GM18861 (cell line): ENCODE measurements around the gene SEPTIN8.

ENCODE experiments used
- ATAC-seq: cut with Tn5 transposase; IDR thresholded peaks from one replicate; pipeline ENCODE4 v1.9.1; 2021; ENCODE audit not compliant: unreplicated experiment

Gene SEPTIN8

DNA sequence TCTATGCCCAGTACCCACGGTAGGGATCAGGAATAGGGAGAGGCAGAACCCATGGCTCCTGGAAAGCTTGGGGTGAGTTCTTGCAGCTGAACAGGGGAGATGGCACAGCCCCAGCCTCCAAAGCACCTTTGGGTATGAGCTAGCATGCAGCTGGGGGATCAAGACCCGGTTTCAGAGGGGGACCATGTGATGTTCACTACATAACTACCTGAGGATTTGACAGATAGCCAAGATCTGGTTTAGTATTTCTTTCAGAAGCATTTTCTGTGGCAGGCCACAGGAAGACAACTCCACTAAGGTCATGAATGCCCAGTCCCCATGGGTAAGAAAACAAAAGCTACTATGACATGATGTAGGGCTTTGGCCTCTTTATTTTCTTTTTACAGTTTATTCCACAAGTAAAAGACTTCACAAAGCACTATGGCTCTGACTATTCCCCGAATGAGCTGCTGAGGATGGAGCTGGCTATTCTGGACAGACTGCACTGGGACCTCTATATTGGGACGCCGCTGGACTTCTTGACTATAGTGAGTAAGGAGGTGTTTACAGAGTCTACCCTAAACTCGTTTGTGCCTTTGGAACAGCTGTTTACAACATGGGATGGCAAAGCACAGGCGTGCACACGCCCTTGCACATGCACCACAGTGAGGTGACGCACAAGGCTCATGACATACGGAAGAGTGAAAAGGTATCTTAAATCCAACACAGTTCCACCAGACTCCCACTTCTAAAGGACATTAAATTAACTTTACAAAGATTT, 26.4 kb downstream of the SEPTIN8 start:
- peak; percentile 47 for ATAC-seq

GRCh38 chr5:132749506-132749905, 27.5 kb downstream of the SEPTIN8 start:
- no peak for ATAC-seq

DNA sequence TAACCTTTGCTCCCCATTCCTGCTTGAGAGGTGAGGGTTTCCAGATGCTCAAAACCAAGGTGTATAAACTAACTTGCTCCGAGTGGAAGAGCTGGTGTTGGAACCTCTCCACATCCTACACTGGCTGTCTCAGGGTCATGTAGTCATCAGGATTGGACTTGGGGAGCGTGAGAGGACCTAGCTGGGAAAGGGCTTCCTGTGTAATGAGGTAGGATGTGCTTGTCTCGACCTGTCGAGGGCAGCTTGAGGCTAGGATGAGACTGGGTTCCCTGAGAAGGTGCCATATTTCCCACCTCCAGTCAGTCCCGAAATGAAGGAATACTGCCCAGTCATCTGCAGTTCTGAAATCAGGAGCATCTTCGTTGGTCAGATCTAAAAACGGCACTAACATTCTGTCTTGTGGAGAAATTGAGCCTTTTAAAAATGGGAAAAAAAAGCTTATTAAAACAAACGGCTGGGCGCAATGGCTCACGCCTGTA, 28.5 kb downstream of the SEPTIN8 start:
- no peak for ATAC-seq

GRCh38 chr5:132747616-132748440, 29.2 kb downstream of the SEPTIN8 start:
- no peak for ATAC-seq

DNA sequence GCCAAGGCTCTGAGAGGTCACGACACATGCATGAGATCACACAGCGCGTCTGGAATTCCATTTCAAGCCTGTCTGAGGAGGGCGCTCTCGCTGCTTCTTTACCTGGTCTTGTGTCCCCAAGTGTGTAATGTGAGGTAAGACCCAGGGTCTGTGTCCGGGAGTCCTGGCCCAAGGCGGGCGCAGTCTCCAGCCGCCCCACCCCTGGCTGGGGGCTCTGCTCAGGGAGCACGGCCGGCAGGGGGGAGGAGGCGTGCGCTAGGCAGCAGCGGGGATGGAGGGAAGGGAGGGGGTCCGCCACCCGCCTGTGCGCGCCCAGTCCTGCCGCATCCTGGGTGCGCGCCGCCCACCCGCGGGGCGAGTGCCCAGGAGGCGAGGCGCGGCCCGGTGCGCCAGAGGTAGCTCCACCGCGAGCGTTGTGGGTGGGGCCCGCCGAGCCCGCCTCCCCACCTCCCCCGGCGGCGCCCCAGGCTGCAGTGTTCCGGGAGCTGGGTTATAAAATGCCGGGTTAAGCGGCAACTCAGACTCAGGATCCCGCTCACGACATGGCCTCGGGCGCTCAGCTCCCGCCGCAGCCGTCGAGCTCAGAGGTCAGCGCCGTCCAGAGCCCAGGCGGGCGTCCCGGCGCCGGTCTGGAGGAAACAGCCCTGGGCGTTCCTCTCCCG, 30.0 kb downstream of the SEPTIN8 start, which contains the start of gene CCNI2:
Gene CCNI2, plus strand, starts transcription at position 473 of the 662 bp plus-strand sequence. Its CDS starts 70 bp downstream, at position 543.
- peak; percentile 28 for ATAC-seq

DNA sequence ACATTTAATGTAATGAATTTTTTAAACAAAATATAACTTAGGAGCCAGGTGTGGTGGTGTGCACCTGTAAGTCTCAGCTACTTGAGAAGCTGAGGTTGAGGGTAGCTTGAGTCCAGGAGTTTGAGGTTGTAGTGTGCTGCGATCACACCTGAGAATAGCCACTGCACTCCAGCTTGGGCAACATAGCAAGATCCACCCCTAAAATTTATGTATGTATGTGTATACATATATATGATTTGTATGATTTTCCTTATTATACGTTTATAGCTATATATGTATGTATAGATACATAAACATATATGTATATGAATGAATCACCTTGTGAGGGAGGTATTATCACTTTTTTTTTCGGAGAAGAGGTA, 30.5 kb downstream of the SEPTIN8 start:
- no peak for ATAC-seq

- ATAC-seq = no peak
These were observed 32.4 kb downstream of the SEPTIN8 start for GRCh38 chr5:132744659-132745058.

DNA sequence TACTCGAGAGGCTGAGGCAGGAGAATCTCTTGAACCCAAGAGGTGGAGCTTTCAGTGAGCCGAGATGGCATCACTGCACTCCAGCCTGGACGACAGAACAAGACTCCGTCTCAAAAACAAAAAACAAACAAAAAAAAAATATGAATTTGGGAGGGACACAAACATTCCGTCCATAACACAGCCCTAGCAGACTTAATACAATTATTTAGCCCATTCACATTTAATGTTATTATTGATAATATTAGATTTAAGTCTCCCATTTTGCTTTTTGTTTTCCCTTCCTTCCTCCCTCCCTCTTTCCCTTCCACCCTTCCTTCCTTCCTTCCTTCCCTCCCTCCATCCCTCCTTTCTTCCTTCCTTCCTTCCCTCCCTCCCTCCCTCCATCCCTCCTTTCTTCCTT, 34.4 kb downstream of the SEPTIN8 start:
- ATAC-seq = no peak

DNA sequence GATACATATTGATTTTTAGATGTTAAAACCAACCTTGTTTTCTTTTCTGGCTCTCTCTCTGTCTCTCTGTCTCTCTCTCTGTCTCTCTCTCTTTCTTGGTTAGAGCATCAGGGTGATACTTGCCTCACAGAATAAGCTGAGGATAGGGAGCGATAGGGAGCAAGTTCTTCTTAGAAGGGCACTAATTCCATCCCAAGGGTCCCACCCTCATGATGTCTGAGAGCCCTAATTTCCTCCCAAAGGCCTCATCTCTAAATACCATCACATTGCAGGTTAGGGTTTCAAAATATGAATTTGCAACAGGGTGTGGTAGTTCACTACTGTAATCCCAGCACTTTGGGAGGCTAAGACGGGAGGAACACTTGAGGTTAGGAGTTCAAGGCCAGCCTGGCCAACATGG, 34.9 kb downstream of the SEPTIN8 start:
- no peak for ATAC-seq

GRCh38 chr5:132739232-132739631, 37.8 kb downstream of the SEPTIN8 start:
- ATAC-seq = no peak

GRCh38 chr5:132737982-132738681, 38.9 kb downstream of the SEPTIN8 start:
- no peak for ATAC-seq

DNA sequence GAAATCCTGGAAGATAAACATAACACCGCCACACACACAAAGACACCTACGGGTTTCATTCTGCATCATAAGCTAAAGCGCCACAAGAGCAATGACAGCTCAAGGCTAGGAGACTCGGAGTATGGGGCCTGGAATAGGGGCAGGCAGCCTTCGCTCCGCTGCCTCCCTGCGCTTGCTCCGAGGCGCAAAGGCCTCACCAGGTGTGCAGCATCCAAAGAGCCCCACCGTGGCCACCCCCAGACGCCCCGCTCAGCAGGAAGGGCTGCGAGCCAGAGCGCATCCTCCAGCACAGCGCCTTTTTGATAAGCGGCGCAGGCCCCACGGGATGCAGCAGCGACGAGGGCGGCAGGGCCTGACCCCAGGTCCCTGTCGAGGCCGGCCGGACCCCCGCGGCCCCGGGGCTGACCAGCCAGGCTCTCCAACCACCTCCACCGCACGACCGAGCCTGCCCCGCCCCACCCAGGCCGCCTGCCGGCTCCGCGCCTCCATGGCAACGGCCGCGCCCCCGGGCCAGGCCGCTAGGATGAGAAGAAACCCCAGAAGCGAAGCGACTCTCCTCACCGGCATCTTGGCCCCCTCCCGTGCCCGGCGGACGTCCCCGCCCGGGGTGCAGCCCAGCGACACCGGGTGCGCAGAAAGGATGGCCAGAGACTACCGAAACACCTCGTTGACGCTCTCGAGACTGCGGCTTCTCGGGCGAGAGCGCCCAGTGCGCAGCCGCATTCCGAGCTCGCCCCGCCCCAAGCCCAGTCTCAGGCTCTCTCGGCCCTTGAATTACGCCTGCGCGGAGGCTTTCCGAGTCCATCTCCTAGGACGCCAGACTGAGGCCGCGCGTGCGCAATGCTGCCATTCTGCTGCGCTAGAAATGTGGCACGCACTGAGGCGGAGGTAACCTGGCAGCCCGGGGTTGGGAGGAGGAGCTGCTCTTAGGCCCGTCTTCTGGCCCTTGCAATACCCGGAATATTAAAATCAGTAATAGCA, 39.9 kb downstream of the SEPTIN8 start, which contains the start of gene KIF3A:
Gene KIF3A, minus strand, starts transcription at position 694 of the 981 bp plus-strand sequence. Its CDS starts 127 bp downstream, at position 567.
- ATAC-seq = peak; percentile 85

- ATAC-seq = no peak
These were observed 42.4 kb downstream of the SEPTIN8 start for GRCh38 chr5:132734687-132735086.

DNA sequence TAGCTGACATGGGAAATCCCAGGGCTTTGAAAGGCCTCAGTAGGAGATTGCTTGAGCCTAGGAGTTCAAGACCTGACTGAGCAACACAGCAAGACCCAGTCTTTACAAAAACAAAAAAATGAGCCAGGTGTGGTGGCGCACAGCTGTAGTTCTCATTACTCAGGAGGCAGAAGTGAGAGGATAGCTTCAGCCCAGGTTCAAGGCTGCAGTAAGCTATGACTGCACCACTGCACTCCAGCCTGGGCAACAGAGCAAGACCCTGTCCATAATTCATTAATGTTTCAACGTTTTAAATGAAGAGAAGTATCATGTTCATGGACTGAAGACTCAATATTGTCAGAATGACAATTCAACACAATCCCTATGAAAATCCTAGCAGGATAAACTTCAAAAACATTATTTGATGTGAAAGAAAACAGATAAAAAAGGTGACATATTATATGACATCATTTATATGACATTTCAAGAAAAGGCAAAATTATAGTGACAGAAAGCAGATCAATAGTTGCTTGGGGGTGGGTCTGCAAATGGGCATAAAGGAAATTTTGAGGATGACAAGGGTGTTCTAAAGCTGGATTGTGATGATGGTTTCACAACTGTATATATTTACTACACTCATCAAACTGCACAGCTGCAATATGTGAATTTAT, 43.4 kb downstream of the SEPTIN8 start:
- no peak for ATAC-seq

DNA sequence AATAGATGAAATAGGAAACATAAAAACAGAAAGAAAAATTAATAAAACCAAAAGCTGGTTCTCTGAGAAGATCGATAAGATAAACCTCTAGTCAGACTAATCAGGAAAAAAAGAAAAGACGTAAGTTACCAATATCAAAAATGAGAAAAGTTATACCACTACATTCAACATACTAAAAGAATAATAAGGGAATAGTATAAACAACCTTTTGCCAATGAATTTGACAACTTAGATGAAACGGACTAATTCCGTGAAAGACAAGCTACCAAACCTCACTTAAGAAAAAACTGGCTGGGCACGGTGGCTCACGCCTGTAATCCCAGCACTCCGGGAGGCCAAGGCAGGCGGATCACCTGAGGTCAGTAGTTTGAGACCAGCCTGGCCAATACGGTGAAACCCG, 47.1 kb downstream of the SEPTIN8 start:
- ATAC-seq = no peak

- ATAC-seq = no peak
These were observed 51.3 kb downstream of the SEPTIN8 start for GRCh38 chr5:132725745-132726144.

GRCh38 chr5:132718544-132719312, 58.3 kb downstream of the SEPTIN8 start:
- ATAC-seq = no peak
